ENCODE results near the gene TMEM186. TPM values are rescaled to one million over a fixed set of nuclear protein-coding genes. Genes with fewer than 3 reads are reported as not detected.

The TMEM186 gene
- total and polyA plus RNA-seq, 2 of the 4 experiments (the other 2 are of a cell fraction), result 5.7 to 6.8 TPM

GRCh38 chr16:8808613-8809353 lies 11.3 kb upstream of the TMEM186 start:
- Histone ChIP-seq H3K4me3 (ENCODE audit: insufficient read depth, low read depth, low read length) (no peak overlapping the region), H3K36me3 (ENCODE audit: control insufficient read depth, insufficient read depth, low read length) (peaks cover 77% of the 10 kb centered on the region), H3K23ac (ENCODE audit: low read depth, low read length) (no peak overlapping the region), H2BK15ac (ENCODE audit: low read depth, low read length) (no peak overlapping the region), H3K18ac (ENCODE audit: low read depth, low read length) (no peak overlapping the region), H2BK120ac (ENCODE audit: low read depth, low read length) (no peak overlapping the region), H3K56ac (ENCODE audit: extremely low read depth, insufficient read depth, low read length) (no peak overlapping the region), H2AFZ (replicated peaks; ENCODE audit: low read length, poor library complexity) (no peak overlapping the region), H2BK5ac (ENCODE audit: low read depth, low read length, poor library complexity, severe bottlenecking) (no peak overlapping the region), H3K9me3 (ENCODE audit: control insufficient read depth, insufficient read depth, low read length) (no peaks in the 10 kb centered on the region), H3K9me1 (ENCODE audit: insufficient read depth, low read length) (no peaks in the 10 kb centered on the region), H2BK20ac (ENCODE audit: low read depth, low read length) (no peak overlapping the region), H3K4me2 (ENCODE audit: low read depth, low read length) (no peak overlapping the region), H3K14ac (replicated peaks; ENCODE audit: low read depth, low read length) (no peak overlapping the region), H4K5ac (ENCODE audit: low read depth, low read length) (no peak overlapping the region), H3K4ac (ENCODE audit: low read depth, low read length) (no peak overlapping the region), H3K27ac (ENCODE audit: insufficient read depth, low read length) (no peak overlapping the region), H3K79me1 (ENCODE audit: low read depth in 1 of 2, low read length in 2 of 2) (peaks cover 47 to 50% of the 10 kb centered on the region in 2 experiments), H4K91ac (ENCODE audit: insufficient read depth, low read depth, low read length) (no peak overlapping the region), H2AK5ac (ENCODE audit: low read depth, low read length) (no peak overlapping the region), H2AK9ac (replicated peaks; ENCODE audit: low read depth, low read length, poor library complexity) (no peak overlapping the region), H4K8ac (ENCODE audit: low read depth in 2 of 2, low read length in 2 of 2) (no peak overlapping the region), H3K4me1 (ENCODE audit: control insufficient read depth, insufficient read depth, low read length) (no peaks in the 10 kb centered on the region), H3K27me3 (ENCODE audit: control insufficient read depth, insufficient read depth, low read length) (no peaks in the 10 kb centered on the region), H3K9ac (ENCODE audit: low read depth, low read length) (no peak overlapping the region), H4K20me1 (ENCODE audit: insufficient read depth, low read length) (peaks cover 39% of the 10 kb centered on the region)
- TF ChIP-seq CEBPB (IDR thresholded peaks at IDR 0.05; ENCODE audit: low read depth, low read length), result no peak
- ATAC-seq (ENCODE audit: low read depth), result no peak
- dilution Hi-C loops (cut with HindIII; ENCODE audit: low sequenced_read_pairs, unreplicated experiment) (no loop called here), in situ Hi-C loops (cut with MboI; ENCODE audit: low sequenced_read_pairs) (no loop called here), intact Hi-C loops (cut with micrococcal nuclease) (no loop called here)
- BruUV-seq (replicated peaks), result no TSS peak
- WGBS, 2 experiments (ENCODE audit: extremely low coverage in 2 of 2, insufficient read length in 1 of 2), result 95% methylated on average over 3 of the region's 11 CpGs; no CpG with 5 or more reads in 1 of the 2 experiments
- no peak for DNase-seq
- CTCF ChIA-PET, result no interaction called here
- POLR2A ChIA-PET (ENCODE audit: unreplicated experiment), result no interaction called here
